Skeletal muscle tissue (tissue), 4 donors: ENCODE data around the gene TMEM200C. TPM values are rescaled to one million over a fixed set of nuclear protein-coding genes. Genes with fewer than 3 reads are reported as not detected.
A peak's percentile ranks its signal among the peaks of the same experiment; 100 is the strongest.

ENCODE experiments used
- H3K27ac ChIP-seq: one replicate; pipeline ENCODE4 v1.7.0; 2013; ENCODE audit warnings: mild to moderate bottlenecking, low read depth, low read length, inconsistent platforms
- H3K27me3 ChIP-seq, 3 donors: one replicate each; pipeline ENCODE4 v1.7.0; 2013; ENCODE audit warnings: low read length in 3 of 3; ENCODE audit not compliant: control insufficient read depth in 3 of 3, insufficient read depth in 3 of 3
- H3K36me3 ChIP-seq, 3 donors: one replicate each; pipeline ENCODE4 v1.7.0; 2013; ENCODE audit warnings: low read length in 3 of 3; ENCODE audit not compliant: control insufficient read depth in 3 of 3, insufficient read depth in 3 of 3
- H3K4me1 ChIP-seq, 3 donors: one replicate each; pipeline ENCODE4 v1.7.0; 2013; ENCODE audit warnings: low read length in 3 of 3, mild to moderate bottlenecking in 3 of 3; ENCODE audit not compliant: control insufficient read depth in 3 of 3, insufficient read depth in 3 of 3
- H3K4me3 ChIP-seq, 3 donors: one replicate each; pipeline ENCODE4 v1.7.0; 2013; ENCODE audit warnings: low read length in 3 of 3
- H3K9ac ChIP-seq, 3 donors: one replicate each; pipeline ENCODE4 v1.7.0; 2013; ENCODE audit warnings: low read length in 3 of 3, mild to moderate bottlenecking in 3 of 3, moderate library complexity in 2 of 3, low read depth in 1 of 3
- H3K9me3 ChIP-seq, 3 donors: one replicate each; pipeline ENCODE4 v1.7.0; 2013; ENCODE audit warnings: low read length in 3 of 3; ENCODE audit not compliant: control insufficient read depth in 3 of 3
- total RNA-seq: library from RNA; depleted of rRNA; stranded (reverse); fragments of >200 nt; gene quantifications from one replicate; pipeline ENCODE4 v1.2.3, GENCODE V29; 2014
- donor health status: Osteomylitis.

Gene TMEM200C
- 0.52 TPM for total RNA-seq

GRCh38 chr18:5895299-5895875 lies at the start of gene TMEM200C:
Gene TMEM200C, minus strand, starts transcription at chr18:5895522. Its CDS starts 3,459 bp downstream, at chr18:5892063.
- Histone ChIP-seq H3K9ac (peak within 1 kb of the TSS in 1 of 3 donors; percentile 25), H3K27ac (no peak within 1 kb of the TSS), H3K9me3 (no peaks in the 10 kb centered on the region), H3K36me3 (no peaks in the 10 kb centered on the region), H3K4me3 (peak within 1 kb of the TSS in 2 of 3 donors; percentile 40 to 54), H3K4me1 (peaks cover 0 to 4% (median 3%) of the 10 kb centered on the region in 3 donors), H3K27me3 (peaks cover 43 to 66% (median 64%) of the 10 kb centered on the region in 3 donors)

- Histone ChIP-seq H3K9me3 (no peaks in the 10 kb centered on the region), H3K36me3 (no peaks in the 10 kb centered on the region), H3K9ac (no peak overlapping the region), H3K27me3 (peaks cover 0 to 6% (median 5%) of the 10 kb centered on the region in 3 donors), H3K27ac (no peak overlapping the region), H3K4me3 (no peak overlapping the region), H3K4me1 (peaks cover 0 to 3% (median 0%) of the 10 kb centered on the region in 3 donors)
These were observed 49.1 kb upstream of the TMEM200C start for GRCh38 chr18:5944448-5944847.

- Histone ChIP-seq H3K27ac (no peak overlapping the region), H3K27me3 (peaks cover 0 to 6% (median 5%) of the 10 kb centered on the region in 3 donors), H3K4me3 (no peak overlapping the region), H3K9ac (no peak overlapping the region), H3K36me3 (no peaks in the 10 kb centered on the region), H3K4me1 (peaks cover 0 to 3% (median 0%) of the 10 kb centered on the region in 3 donors), H3K9me3 (no peaks in the 10 kb centered on the region)
These were observed 48.2 kb upstream of the TMEM200C start for GRCh38 chr18:5943514-5943913.

GRCh38 chr18:5942591-5942990 lies 47.3 kb upstream of the TMEM200C start:
- Histone ChIP-seq H3K4me1 (peaks cover 0 to 3% (median 0%) of the 10 kb centered on the region in 3 donors), H3K4me3 (no peak overlapping the region), H3K36me3 (no peaks in the 10 kb centered on the region)

GRCh38 chr18:5941890-5942289 lies 46.6 kb upstream of the TMEM200C start:
- Histone ChIP-seq H3K27me3 (peaks cover 0 to 8% (median 6%) of the 10 kb centered on the region in 3 donors), H3K9ac (no peak overlapping the region)

More at GRCh38 chr18:5942591-5942990, 47.3 kb upstream of the TMEM200C start:
- H3K27me3 ChIP-seq = peaks cover 0 to 8% (median 6%) of the 10 kb centered on the region in 3 donors
- H3K9ac ChIP-seq = no peak overlapping the region
- no peak overlapping the region for H3K27ac ChIP-seq
- H3K9me3 ChIP-seq = no peaks in the 10 kb centered on the region

GRCh38 chr18:5939801-5940667 lies 44.7 kb upstream of the TMEM200C start:
- H3K9ac ChIP-seq = no peak overlapping the region
- H3K4me1 ChIP-seq = no peaks in the 10 kb centered on the region
- no peak overlapping the region for H3K4me3 ChIP-seq
- H3K27ac ChIP-seq = no peak overlapping the region
- H3K36me3 ChIP-seq = no peaks in the 10 kb centered on the region
- peaks cover 0 to 8% (median 6%) of the 10 kb centered on the region in 3 donors for H3K27me3 ChIP-seq
- no peaks in the 10 kb centered on the region for H3K9me3 ChIP-seq

More at GRCh38 chr18:5941890-5942289, 46.6 kb upstream of the TMEM200C start:
- H3K27ac ChIP-seq = no peak overlapping the region
- H3K4me1 ChIP-seq = no peaks in the 10 kb centered on the region
- H3K4me3 ChIP-seq = no peak overlapping the region
- H3K36me3 ChIP-seq = no peaks in the 10 kb centered on the region
- no peaks in the 10 kb centered on the region for H3K9me3 ChIP-seq

- Histone ChIP-seq H3K27ac (no peak overlapping the region), H3K4me3 (no peak overlapping the region), H3K36me3 (no peaks in the 10 kb centered on the region), H3K9me3 (no peaks in the 10 kb centered on the region), H3K9ac (no peak overlapping the region), H3K4me1 (no peaks in the 10 kb centered on the region), H3K27me3 (peaks cover 0 to 3% (median 0%) of the 10 kb centered on the region in 3 donors)
These were observed 42.5 kb upstream of the TMEM200C start for GRCh38 chr18:5937795-5938194.

- Histone ChIP-seq H3K9ac (no peak overlapping the region), H3K9me3 (no peaks in the 10 kb centered on the region), H3K4me1 (no peaks in the 10 kb centered on the region), H3K36me3 (no peaks in the 10 kb centered on the region), H3K4me3 (no peak overlapping the region), H3K27me3 (peaks cover 0 to 3% (median 0%) of the 10 kb centered on the region in 3 donors), H3K27ac (no peak overlapping the region)
These were observed 41.8 kb upstream of the TMEM200C start for GRCh38 chr18:5937121-5937520.

GRCh38 chr18:5930789-5931188 lies 35.5 kb upstream of the TMEM200C start:
- Histone ChIP-seq H3K27me3 (no peaks in the 10 kb centered on the region), H3K36me3 (no peaks in the 10 kb centered on the region), H3K9me3 (peaks cover 0 to 5% (median 2%) of the 10 kb centered on the region in 3 donors), H3K9ac (no peak overlapping the region), H3K4me1 (no peaks in the 10 kb centered on the region), H3K27ac (no peak overlapping the region), H3K4me3 (no peak overlapping the region)
